Measurements from ENCODE around the gene MGP.

DNA sequence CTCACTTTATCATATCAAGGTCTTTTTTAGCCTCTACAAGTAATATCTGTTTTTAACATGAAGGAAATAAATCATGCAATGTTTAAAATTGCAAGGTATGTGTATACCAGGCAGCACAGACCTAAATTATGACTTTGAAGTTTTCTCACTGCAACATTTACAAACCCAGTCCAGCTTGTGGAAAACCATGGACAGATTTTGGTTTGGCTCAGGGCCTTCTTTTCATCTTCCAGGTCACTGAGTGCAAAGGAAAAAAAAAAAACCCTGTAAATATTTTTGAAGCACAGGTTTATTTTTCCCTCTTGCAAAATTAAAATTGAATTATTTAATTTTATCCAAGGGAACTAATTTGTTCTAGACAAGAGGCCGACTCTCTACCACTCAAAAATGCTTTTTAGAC is 13.8 kb downstream of the MGP start:
- TF ChIP-seq CTCF (IDR thresholded peaks at IDR 0.05; ENCODE audit: poor library complexity) (no peak), EZH2 (IDR thresholded peaks at IDR 0.05; ENCODE audit: borderline replicate concordance) (no peak), EZH2phosphoT487 (IDR thresholded peaks at IDR 0.05; ENCODE audit: low read depth, severe bottlenecking, unreplicated experiment) (no peak)

Measured in hepatocyte (in vitro differentiated cells).